Right forelimb (tissue), 1 donor: Measurements from ENCODE around the gene FBXO24.
"Not testable (repeated sequence)": the region's sequence is repeated elsewhere in the genome, so short reads cannot be mapped to it uniquely, and the experiment has no call there.

Experiments used
- DNase-seq: peaks from one replicate; pipeline ENCODE4 v3.0.0-alpha.2; 2018

Gene FBXO24

GRCh38 chr7:100586266-100587025, at the start of gene FBXO24:
TSS of gene FBXO24 (plus strand) at chr7:100586328. CDS start at chr7:100586626, 298 bp downstream.
- DNase-seq = peak; percentile 99

GRCh38 chr7:100536695-100537094, 49.4 kb upstream of the FBXO24 start:
- DNase-seq = not testable (repeated sequence)

GRCh38 chr7:100538348-100538653, 47.8 kb upstream of the FBXO24 start:
- DNase-seq = no peak

- peak; percentile 100 for DNase-seq
Observed at GRCh38 chr7:100538654-100539435, 47.3 kb upstream of the FBXO24 start, which contains the start of gene AGFG2. TSS of gene AGFG2 (plus strand) at chr7:100539203. CDS start at chr7:100539347, 144 bp downstream.

GRCh38 chr7:100539436-100540006, 46.6 kb upstream of the FBXO24 start:
- no peak for DNase-seq

- DNase-seq = no peak
Observed at GRCh38 chr7:100540073-100540723, 45.9 kb upstream of the FBXO24 start.

GRCh38 chr7:100541309-100541708, 44.8 kb upstream of the FBXO24 start:
- not testable (repeated sequence) for DNase-seq

- no peak for DNase-seq
Observed at GRCh38 chr7:100543586-100543985, 42.5 kb upstream of the FBXO24 start.

GRCh38 chr7:100544386-100544785, 41.7 kb upstream of the FBXO24 start:
- DNase-seq = no peak

- no peak for DNase-seq
Observed at GRCh38 chr7:100544967-100545359, 41.2 kb upstream of the FBXO24 start.

- DNase-seq = no peak
Observed at GRCh38 chr7:100545360-100546128, 40.6 kb upstream of the FBXO24 start.

GRCh38 chr7:100546129-100546925, 39.8 kb upstream of the FBXO24 start:
- DNase-seq = no peak

- no peak for DNase-seq
Observed at GRCh38 chr7:100546926-100547800, 39.0 kb upstream of the FBXO24 start.

- no peak for DNase-seq
Observed at GRCh38 chr7:100547872-100548271, 38.3 kb upstream of the FBXO24 start.

GRCh38 chr7:100548446-100548845, 37.7 kb upstream of the FBXO24 start:
- DNase-seq = not testable (repeated sequence)

- no peak for DNase-seq
Observed at GRCh38 chr7:100552532-100552931, 33.6 kb upstream of the FBXO24 start.

- DNase-seq = no peak
Observed at GRCh38 chr7:100553032-100553431, 33.1 kb upstream of the FBXO24 start.

- DNase-seq = no peak
Observed at GRCh38 chr7:100555701-100556100, 30.4 kb upstream of the FBXO24 start.

GRCh38 chr7:100556541-100556940, 29.6 kb upstream of the FBXO24 start:
- no peak for DNase-seq

- DNase-seq = no peak
Observed at GRCh38 chr7:100559127-100559526, 27.0 kb upstream of the FBXO24 start.
